HG03025 (cell line): ENCODE results near the gene FNBP1.

Experiments used
- ATAC-seq: cut with Tn5 transposase; IDR thresholded peaks from one replicate; pipeline ENCODE4 v1.9.1; 2021; ENCODE audit warnings: mild to moderate bottlenecking, moderate library complexity; ENCODE audit not compliant: unreplicated experiment, low FRiP score

The FNBP1 gene

DNA sequence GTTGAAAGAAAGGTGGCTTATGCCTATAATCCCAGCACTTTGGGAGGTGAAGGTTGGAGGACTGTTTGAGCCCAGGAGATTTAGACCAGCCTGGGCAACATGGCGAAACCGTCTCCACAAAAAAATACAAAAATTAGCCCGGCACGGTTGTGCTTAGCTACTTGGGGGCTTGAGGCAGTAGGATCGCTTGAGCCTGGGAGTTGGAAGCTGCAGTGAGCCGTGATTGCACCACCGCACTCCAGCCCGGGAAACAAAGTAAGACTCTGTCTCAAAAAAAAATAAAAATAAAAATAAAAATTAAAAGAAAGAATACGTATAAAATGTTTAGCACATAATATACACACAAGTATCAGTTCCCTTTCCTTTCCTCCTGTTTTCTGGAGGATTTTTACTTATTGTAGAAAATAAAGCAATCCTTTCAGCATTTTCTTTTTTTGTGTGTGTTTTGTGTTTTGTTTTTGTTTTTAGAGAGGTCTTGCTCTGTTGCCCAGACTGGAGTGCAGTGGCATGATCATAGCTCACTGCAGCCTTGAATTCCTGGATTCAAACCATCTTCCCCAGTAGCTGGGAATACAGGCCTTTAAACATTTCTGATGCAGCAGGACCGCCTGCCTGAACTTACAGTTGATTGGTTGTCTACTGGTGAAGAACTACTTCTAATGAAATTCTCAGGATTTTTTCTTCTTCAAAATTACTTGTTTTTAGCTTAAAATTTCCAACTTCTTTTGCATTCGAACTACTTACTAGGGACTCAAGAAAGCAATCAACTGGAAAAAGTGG is 6.6 kb upstream of the FNBP1 start:
- no peak for ATAC-seq

- no peak for ATAC-seq
These were observed 2.9 kb upstream of the FNBP1 start for GRCh38 chr9:130045725-130046450.

- ATAC-seq, result no peak
These were observed 950 bp upstream of the FNBP1 start for GRCh38 chr9:130043654-130044623.

GRCh38 chr9:130042406-130042884 is 544 bp downstream of the FNBP1 start:
- ATAC-seq, result peak; percentile 4

DNA sequence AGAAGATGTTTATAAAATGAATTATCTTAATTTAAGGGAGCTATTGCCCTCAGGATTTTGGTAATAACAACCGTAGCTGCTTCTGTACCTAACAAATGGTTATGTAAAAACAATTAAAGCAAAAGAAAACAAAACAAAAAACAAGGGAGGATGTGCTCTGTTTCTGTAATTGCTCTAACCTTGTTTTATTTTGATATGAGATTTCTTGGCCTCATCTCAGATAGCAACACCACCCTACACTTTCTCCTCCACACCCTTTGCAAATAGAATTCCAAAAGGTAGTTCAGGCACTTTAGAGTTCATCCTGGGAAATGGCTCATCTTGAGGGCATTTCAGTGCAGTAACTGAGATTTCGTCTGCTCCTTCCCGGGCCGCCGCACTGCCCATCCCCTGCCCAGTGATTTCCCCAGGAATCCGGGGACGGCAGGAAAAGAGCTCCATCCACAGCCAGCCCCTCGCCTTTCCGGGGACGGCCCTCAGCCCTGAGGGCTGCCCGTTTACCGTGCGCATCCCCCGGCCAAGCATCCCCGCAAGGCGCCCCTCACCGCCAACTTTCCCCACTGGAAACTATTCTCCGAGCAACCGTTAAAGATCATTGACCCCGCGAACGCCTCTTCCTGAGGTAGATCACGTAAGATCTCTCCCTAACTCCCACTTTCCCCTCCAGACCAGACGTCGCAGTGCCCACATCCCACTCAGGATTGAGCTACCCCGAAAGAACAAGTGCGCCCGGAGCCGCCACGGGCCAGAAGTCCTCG is 1.2 kb downstream of the FNBP1 start:
- ATAC-seq, result no peak

GRCh38 chr9:130040984-130041647 is 1.9 kb downstream of the FNBP1 start:
- ATAC-seq, result no peak

- no peak for ATAC-seq
These were observed 3.4 kb downstream of the FNBP1 start for GRCh38 chr9:130039528-130040147.

DNA sequence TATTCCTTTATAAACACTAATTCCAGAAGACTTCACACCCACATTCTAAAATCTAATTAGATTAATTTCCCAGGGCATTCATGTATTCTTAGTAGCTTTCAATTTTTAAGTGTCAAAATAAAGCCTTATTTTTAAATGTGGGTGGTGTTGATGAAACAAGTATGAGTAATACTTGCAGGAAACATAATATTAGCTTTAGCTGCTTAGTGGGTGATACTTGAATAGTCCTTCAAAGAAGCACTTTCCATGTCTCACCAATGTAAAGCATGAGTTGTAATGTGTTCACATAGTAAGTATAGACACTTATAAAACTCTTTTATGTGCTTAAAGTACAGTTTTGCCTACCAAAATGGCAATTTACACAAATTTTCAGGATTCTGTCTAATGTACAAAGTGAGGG is 6.9 kb downstream of the FNBP1 start:
- no peak for ATAC-seq

DNA sequence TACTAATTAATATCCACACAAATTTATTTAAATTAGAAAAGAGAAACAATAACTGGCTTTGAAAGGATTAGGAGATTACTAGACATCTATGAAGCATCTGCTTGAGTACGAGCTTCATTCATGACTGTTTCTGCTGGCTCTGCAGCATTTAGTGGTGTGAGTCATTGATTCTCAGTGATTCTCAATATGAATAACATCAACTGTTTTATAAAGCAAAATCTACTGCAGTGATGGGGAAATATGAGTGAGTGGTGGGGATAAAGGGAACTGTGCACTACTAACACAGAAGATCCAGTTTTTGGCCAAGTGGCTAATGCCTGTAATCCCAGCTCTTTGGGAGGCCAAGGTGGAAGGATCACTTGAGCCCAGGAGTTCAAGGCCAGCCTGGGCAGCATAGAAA is 8.4 kb downstream of the FNBP1 start:
- ATAC-seq, result no peak

- ATAC-seq, result no peak
These were observed 12.3 kb downstream of the FNBP1 start for GRCh38 chr9:130030651-130031127.

GRCh38 chr9:130029223-130029973 is 13.6 kb downstream of the FNBP1 start:
- ATAC-seq, result no peak

- no peak for ATAC-seq
These were observed 14.3 kb downstream of the FNBP1 start for GRCh38 chr9:130028493-130029222.

DNA sequence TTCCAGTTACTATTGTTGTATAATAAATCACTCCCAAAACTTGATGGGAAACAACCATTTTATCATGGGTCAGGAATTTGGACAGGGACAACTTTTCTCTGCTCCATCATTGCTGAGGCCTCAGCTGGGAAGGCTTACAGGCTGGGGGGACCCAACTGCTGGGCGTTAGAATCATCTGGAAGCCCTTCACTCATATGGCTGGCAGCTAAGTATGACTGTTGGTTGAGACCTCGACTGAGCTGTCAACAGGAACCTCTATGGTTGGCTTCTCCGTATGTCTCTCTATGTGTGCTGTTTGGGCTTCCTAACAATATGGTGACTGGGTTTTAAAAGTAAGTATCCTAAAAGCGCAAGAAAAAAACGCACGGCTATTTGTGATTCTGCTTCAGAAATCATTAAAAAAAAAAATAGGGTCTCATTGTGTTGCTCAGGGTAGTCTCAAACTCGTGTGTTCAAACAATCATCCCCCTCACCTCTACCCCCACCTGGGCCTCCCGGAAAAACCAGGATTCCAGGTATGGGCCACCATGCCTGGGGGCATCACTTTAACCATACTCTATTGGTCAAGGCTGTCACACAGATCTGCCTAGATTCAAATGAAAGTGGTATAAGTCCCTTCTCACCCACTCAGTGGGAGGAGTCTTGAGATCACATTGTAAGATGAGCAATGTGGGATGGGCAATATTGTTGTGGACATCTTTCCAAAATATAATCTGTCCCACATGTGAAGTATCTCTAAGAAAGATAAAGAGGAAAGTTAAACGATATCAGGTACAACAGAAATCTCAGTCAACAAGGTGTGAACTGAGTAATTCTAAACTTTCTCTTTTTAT is 15.2 kb downstream of the FNBP1 start:
- ATAC-seq, result no peak

GRCh38 chr9:130026583-130027340 is 16.2 kb downstream of the FNBP1 start:
- no peak for ATAC-seq

- ATAC-seq, result no peak
These were observed 18.4 kb downstream of the FNBP1 start for GRCh38 chr9:130024597-130024994.

GRCh38 chr9:130023994-130024596 is 18.9 kb downstream of the FNBP1 start:
- ATAC-seq, result no peak
